Left lung (tissue), 10 donors: ENCODE results near the gene TYW3. TPM values are rescaled to one million over a fixed set of nuclear protein-coding genes. Genes with fewer than 3 reads are reported as not detected.
"Not testable (repeated sequence)": the region's sequence is repeated elsewhere in the genome, so short reads cannot be mapped to it uniquely, and the experiment has no call there.

ENCODE experiments used
- ATAC-seq: fragments of 200-7000 bp; cut with Tn5 transposase; one replicate; pipeline ENCODE4 v1.9.1; 2020; ENCODE audit warnings: moderate library complexity
- DNase-seq, 4 donors: peaks; one replicate each; pipeline ENCODE4 v3.0.0-alpha.2; 2013 to 2020
- H3K27ac ChIP-seq, 2 donors: fragments of 200-600 bp; sonication (generic) in 1 of 2; one replicate each; pipeline versions ENCODE4 v1.5.0 to v1.8.0; 2020 to 2021
- H3K27me3 ChIP-seq, 2 donors: fragments of 200-600 bp; sonication (generic) in 1 of 2; one replicate each; pipeline versions ENCODE4 v1.5.0 to v1.8.0; 2020 to 2021
- H3K36me3 ChIP-seq, 2 donors: fragments of 200-600 bp; sonication (generic) in 1 of 2; one replicate each; pipeline versions ENCODE4 v1.5.0 to v1.8.0; 2020 to 2021
- H3K4me1 ChIP-seq, 2 donors: fragments of 200-600 bp; one replicate each; pipeline ENCODE4 v1.8.0; 2021
- H3K4me3 ChIP-seq, 2 donors: fragments of 200-600 bp; sonication (generic) in 1 of 2; one replicate each; pipeline versions ENCODE4 v1.5.0 to v1.8.0; 2020 to 2021; ENCODE audit warnings: mild to moderate bottlenecking in 1 of 2
- H3K9me3 ChIP-seq, 2 donors: fragments of 200-600 bp; sonication (generic) in 1 of 2; one replicate each; pipeline versions ENCODE4 v1.5.0 to v1.8.0; 2020 to 2021
- intact Hi-C, 2 donors: fragments of 100-400 bp; cut with DNase I; formaldehyde crosslinking; loops; one replicate each; pipeline versions ENCODE4 v1.11.2 to v1.14.2; 2022
- polyA plus RNA-seq, 6 donors: library from polyadenylated mRNA; unstranded; fragments of 120-200 nt; gene quantifications; one replicate each; pipeline ENCODE4 v1.2.1, GENCODE V29; 2013; ENCODE audit not compliant: insufficient read length in 6 of 6
- total RNA-seq, 2 donors: library from RNA; stranded (reverse); fragmentation: NEBNext Ultra II Directional; extraction: Animal tissue kit (Norgen Biotek cat#: 25700); gene quantifications; one replicate each; pipeline ENCODE4 v1.2.1, GENCODE V29; 2021
- TF ChIP-seq, protein P1 (sequence below), 2 donors: fragments of 200-600 bp; sonication (generic) in 1 of 2; IDR thresholded peaks; one replicate each; pipeline versions ENCODE4 v1.5.0 to v1.8.0; 2021; ENCODE audit warnings: antibody characterized with exemption in 2 of 2
- donor health status: DM: no; HTN: yes; CAD: no.
- donor health status: DM: no; HTN: no; CAD: no.

Gene TYW3
- total and polyA plus RNA-seq, 8 donors: 17.8 to 40.7 (median 35.3) TPM

DNA sequence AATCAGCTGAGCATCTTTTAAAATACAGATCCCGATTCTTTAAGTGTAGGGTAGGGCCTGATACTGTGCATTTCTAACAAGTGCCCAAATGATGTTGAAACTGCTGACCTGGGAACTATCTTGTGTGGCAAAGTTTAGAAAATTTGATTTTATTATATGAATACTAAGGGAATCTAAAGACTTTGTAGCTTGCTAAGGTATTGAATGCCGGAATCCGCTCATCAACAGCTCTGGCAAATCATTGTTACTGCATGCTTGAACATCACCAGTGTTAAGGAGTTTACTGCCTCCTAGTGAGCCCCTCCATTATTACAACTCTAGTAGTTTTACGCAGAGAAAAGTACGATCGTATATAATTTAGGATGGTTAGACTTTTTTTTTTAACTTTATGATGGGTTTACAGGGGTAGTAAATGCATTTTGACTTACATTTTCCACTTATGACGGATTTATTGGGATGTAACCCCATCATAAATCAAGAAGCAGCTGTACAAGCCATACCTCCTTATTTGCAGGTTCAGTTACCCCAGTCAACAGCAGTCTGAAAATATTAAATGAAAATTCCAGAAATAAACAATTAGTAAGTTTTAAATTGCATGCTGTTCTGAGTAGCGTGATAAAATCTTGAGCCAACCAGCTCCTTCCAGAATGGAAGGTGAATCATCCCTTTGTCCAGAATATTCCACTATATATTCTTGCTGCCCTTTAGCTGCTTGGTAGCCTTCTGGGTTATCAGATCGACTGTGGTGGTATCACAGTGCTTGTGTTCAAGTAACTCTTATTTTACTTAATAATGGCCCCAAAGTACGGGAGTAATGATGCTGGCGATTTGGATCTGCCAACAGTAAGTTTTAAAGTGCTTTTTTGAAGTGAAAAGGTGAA, 892 bp downstream of the TYW3 start:
- Histone ChIP-seq H3K4me3 (peak overlapping the region; percentile 49 to 68), H3K27ac (peak overlapping the region; percentile 91 to 95), H3K27me3 (no peaks in the 10 kb centered on the region), H3K4me1 (peaks cover 11 to 12% of the 10 kb centered on the region in 2 donors), H3K36me3 (peaks cover 0 to 17% of the 10 kb centered on the region in 2 donors), H3K9me3 (no peaks in the 10 kb centered on the region)
- DNase-seq (peak in 2 of 4 donors; percentile 48 to 71), ATAC-seq (peak; percentile 84)
- intact Hi-C loops: no loop called here
- TF ChIP-seq, protein P1, sequence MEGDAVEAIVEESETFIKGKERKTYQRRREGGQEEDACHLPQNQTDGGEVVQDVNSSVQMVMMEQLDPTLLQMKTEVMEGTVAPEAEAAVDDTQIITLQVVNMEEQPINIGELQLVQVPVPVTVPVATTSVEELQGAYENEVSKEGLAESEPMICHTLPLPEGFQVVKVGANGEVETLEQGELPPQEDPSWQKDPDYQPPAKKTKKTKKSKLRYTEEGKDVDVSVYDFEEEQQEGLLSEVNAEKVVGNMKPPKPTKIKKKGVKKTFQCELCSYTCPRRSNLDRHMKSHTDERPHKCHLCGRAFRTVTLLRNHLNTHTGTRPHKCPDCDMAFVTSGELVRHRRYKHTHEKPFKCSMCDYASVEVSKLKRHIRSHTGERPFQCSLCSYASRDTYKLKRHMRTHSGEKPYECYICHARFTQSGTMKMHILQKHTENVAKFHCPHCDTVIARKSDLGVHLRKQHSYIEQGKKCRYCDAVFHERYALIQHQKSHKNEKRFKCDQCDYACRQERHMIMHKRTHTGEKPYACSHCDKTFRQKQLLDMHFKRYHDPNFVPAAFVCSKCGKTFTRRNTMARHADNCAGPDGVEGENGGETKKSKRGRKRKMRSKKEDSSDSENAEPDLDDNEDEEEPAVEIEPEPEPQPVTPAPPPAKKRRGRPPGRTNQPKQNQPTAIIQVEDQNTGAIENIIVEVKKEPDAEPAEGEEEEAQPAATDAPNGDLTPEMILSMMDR (IDR thresholded peaks at IDR 0.05): peak; percentile 64 to 71

DNA sequence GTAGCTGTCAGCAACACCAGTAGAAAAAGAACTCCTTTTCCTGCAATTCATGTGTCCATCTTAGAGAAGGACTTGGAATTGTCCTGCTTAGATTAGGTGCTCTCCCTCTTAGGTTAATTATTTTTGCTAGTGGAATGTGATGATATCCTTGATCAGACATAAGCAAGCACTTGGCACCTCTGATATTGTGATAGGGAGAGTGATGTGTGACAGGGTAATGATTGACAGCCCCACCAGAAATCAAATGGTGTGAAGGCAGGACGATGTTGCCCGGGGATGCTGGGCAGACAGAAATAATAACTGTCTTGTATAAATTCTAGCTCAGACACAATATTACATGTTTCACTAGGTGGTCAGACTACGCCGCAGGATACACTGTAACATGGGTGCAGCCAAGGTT, 4.4 kb downstream of the TYW3 start:
- H3K27me3 ChIP-seq: no peaks in the 10 kb centered on the region
- DNase-seq (no peak), ATAC-seq (no peak)
- intact Hi-C loops: no loop called here
- peaks cover 0 to 52% of the 10 kb centered on the region in 2 donors for H3K36me3 ChIP-seq
- TF ChIP-seq, protein P1 (IDR thresholded peaks at IDR 0.05): no peak
- peaks cover 0 to 5% of the 10 kb centered on the region in 2 donors for H3K9me3 ChIP-seq
- no peak overlapping the region for H3K4me3 ChIP-seq
- H3K27ac ChIP-seq: no peak overlapping the region
- H3K4me1 ChIP-seq: peaks cover 7 to 12% of the 10 kb centered on the region in 2 donors

DNA sequence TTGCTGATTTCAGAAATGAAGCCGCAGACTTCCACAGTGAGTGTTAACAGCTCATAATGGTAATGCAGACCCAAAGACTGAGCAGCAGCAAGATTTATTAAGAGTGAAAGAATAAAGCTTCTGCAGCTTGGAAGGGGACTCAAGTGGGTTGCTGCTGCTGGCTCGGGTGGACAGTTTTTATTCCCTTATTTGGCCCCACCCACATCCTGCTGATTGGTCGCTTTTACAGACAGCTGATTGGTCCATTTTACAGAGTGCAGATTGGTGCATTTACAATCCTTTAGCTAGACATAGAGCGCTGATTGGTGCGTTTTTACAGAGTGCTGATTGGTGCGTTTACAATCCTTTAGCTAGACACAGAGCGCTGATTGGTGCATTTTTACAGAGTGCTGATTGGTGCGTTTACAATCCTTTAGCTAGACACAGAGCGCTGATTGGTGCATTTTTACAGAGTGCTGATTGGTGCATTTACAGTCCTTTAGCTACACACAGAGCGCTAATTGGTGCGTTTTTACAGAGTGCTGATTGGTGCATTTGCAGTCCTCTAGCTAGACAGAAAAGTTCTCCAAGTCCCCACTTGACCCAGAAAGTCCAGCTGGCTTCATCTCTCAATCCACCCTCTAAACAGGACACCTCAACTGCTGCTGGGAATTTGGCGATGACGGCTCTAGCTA, 7.5 kb downstream of the TYW3 start:
- H3K4me3 ChIP-seq, intact Hi-C loops, H3K27me3 ChIP-seq, DNase-seq, ATAC-seq, H3K9me3 ChIP-seq, H3K27ac ChIP-seq, H3K4me1 ChIP-seq: not testable (repeated sequence)
- peaks cover 0 to 81% of the 10 kb centered on the region in 2 donors for H3K36me3 ChIP-seq

DNA sequence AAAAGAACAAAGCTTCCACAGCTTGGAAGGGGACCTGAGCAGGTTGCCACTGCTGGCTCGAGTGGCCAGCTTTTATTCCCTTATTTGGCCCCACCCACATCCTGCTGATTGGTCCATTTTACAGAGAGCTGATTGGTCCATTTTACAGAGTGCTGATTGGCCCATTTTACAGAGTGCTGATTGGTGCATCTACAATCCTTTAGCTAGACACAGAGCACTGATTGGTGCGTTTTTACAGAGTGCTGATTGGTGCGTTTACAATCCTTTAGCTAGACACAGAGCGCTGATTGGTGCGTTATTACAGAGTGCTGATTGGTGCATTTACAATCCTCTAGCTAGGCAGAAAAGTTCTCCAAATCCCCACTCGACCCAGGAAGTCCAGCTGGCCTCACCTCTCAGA, 12.3 kb downstream of the TYW3 start:
- ATAC-seq, DNase-seq, H3K27me3 ChIP-seq, H3K9me3 ChIP-seq, intact Hi-C loops, H3K4me1 ChIP-seq, H3K4me3 ChIP-seq, H3K27ac ChIP-seq: not testable (repeated sequence)
- peaks cover 0 to 78% of the 10 kb centered on the region in 2 donors for H3K36me3 ChIP-seq

DNA sequence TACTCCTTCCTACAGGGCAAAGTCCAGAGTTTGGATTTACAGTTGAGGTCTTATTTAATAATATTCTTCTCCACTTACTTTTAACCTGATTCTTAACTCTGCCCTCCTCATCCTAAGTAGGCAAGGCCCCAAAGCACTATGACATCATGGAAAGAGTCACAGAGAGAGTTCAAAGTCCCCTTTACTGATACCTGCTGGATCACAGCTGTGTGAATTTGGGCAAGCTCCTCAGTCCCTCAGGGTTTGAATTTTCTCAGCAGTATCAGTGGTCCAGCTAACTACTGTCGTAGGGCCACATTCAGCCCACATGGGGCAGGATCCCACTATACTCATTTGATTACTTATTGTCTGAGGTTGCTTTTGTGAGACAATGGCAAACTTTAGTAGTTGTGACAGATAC, 16.0 kb downstream of the TYW3 start:
- DNase-seq (no peak), ATAC-seq (no peak)
- Histone ChIP-seq H3K27me3 (no peaks in the 10 kb centered on the region), H3K27ac (no peak overlapping the region), H3K4me1 (no peaks in the 10 kb centered on the region), H3K9me3 (peaks cover 0 to 3% of the 10 kb centered on the region in 2 donors), H3K36me3 (peaks cover 0 to 78% of the 10 kb centered on the region in 2 donors), H3K4me3 (no peak overlapping the region)
- intact Hi-C loops: no loop called here
- TF ChIP-seq, protein P1 (IDR thresholded peaks at IDR 0.05): no peak

DNA sequence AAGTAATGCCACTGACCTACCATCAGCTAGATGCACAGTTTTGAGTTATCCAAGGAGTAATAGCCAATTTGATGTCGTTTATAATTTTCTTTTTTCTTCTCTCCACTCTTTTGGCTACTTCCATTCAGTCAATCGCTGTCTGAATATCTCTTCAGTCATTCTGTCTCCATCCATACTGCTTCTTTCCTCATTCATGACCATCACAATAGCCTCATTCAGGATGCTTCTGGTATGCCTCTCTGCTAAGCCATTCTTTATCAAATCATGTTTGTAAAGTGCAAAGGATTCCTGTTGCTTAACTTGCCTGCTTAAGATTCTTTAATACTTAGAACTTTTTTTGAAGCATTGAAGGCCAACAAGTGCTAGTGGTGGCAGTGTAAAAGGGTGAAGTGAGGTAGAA, 20.2 kb downstream of the TYW3 start:
- Histone ChIP-seq H3K4me3 (no peak overlapping the region), H3K9me3 (peaks cover 0 to 6% of the 10 kb centered on the region in 2 donors), H3K27me3 (no peaks in the 10 kb centered on the region), H3K27ac (no peak overlapping the region), H3K36me3 (peaks cover 0 to 96% of the 10 kb centered on the region in 2 donors), H3K4me1 (no peaks in the 10 kb centered on the region)
- DNase-seq (no peak), ATAC-seq (no peak)
- TF ChIP-seq, protein P1 (IDR thresholded peaks at IDR 0.05): no peak
- intact Hi-C loops: no loop called here
